DMS153 treated with DMSO at 0.1 percent for 48 hours (cell line): Measurements from ENCODE around the gene OBSCN.

ENCODE experiments used
- DNase-seq: peaks from one replicate; lab custom pipeline; 2025; ENCODE audit not compliant: unreplicated experiment; lab: John Stamatoyannopoulos, UW

Gene OBSCN

DNA sequence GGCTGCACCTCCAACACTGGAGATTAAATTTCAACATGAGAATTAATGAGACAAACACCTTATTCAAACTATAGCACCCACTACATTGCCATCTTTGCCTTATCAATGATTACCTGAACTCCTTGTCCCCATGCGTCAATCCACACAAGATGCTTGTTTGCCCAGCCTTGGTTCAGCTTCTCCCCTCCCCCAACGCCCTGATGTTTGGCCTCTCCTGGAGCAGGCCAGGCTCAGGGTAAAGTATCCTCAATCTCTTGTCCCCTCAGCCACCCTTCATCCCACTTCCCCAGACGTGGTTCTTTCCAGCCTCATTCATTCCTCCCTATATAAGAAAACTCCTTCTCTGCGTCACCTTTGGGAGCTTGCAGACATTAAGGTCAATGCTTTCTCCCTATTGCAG is 220.6 kb downstream of the OBSCN start:
- no peak for DNase-seq
